ENCODE results near the gene NPHP4.

The NPHP4 gene

GRCh38 chr1:6028042-6028850 is 36.0 kb upstream of the NPHP4 start (continued):
- TF ChIP-seq ZC3H10 (CRISPR knock-in tag; IDR thresholded peaks at IDR 0.05) (no peak), TSHZ2 (CRISPR knock-in tag; IDR thresholded peaks at IDR 0.05) (no peak), CSRNP3 (CRISPR knock-in tag; IDR thresholded peaks at IDR 0.05) (no peak), CREB5 (CRISPR knock-in tag; IDR thresholded peaks at IDR 0.05; ENCODE audit: low read depth) (no peak), ZNF70 (CRISPR knock-in tag; IDR thresholded peaks at IDR 0.05) (no peak)

- ATAC-seq = no peak
- TF ChIP-seq PPARA (CRISPR knock-in tag; IDR thresholded peaks at IDR 0.05; ENCODE audit: borderline replicate concordance) = no peak
- TF ChIP-seq ZNF565 (CRISPR knock-in tag; conservative IDR thresholded peaks at IDR 0.05; ENCODE audit: low read depth) = no peak
- no peak for TF ChIP-seq ESRRG (CRISPR knock-in tag; IDR thresholded peaks at IDR 0.05)
Measured at GRCh38 chr1:6027591-6027990, 35.4 kb upstream of the NPHP4 start.

GRCh38 chr1:6026095-6026809 is 34.0 kb upstream of the NPHP4 start:
- ATAC-seq = no peak; the same call in 2 of the 3 replicates

GRCh38 chr1:6025269-6026094 is 33.3 kb upstream of the NPHP4 start:
- peak; percentile 25; the same call in 1 of the 3 replicates for ATAC-seq
- TF ChIP-seq OSR1 (CRISPR knock-in tag; IDR thresholded peaks at IDR 0.05) (no peak), TCF4 (CRISPR knock-in tag; IDR thresholded peaks at IDR 0.05; ENCODE audit: borderline replicate concordance) (no peak), CREB5 (CRISPR knock-in tag; IDR thresholded peaks at IDR 0.05; ENCODE audit: low read depth) (no peak), ZNF8 (CRISPR knock-in tag; IDR thresholded peaks at IDR 0.05) (no peak), POU6F1 (CRISPR knock-in tag; IDR thresholded peaks at IDR 0.05; ENCODE audit: borderline replicate concordance, low read depth) (no peak), PATZ1 (CRISPR knock-in tag; IDR thresholded peaks at IDR 0.05; ENCODE audit: borderline replicate concordance) (no peak), TOX (CRISPR knock-in tag; IDR thresholded peaks at IDR 0.05; ENCODE audit: borderline replicate concordance) (no peak), SNAI2 (CRISPR knock-in tag; IDR thresholded peaks at IDR 0.05) (no peak), GLIS3 (CRISPR knock-in tag; IDR thresholded peaks at IDR 0.05) (no peak)

More at GRCh38 chr1:6026095-6026809, 34.0 kb upstream of the NPHP4 start:
- no peak for TF ChIP-seq TOX (CRISPR knock-in tag; IDR thresholded peaks at IDR 0.05; ENCODE audit: borderline replicate concordance)
- no peak for TF ChIP-seq ISL1 (CRISPR knock-in tag; IDR thresholded peaks at IDR 0.05)
- TF ChIP-seq POU6F1 (CRISPR knock-in tag; IDR thresholded peaks at IDR 0.05; ENCODE audit: borderline replicate concordance, low read depth) = no peak
- TF ChIP-seq ZNF8 (CRISPR knock-in tag; IDR thresholded peaks at IDR 0.05) = no peak
- TF ChIP-seq ARNTL (CRISPR knock-in tag; IDR thresholded peaks at IDR 0.05; ENCODE audit: borderline replicate concordance, low read depth) = no peak
